HCT116 (cell line): ENCODE data around the gene RAPGEF6. TPM values are rescaled to one million over a fixed set of nuclear protein-coding genes. Genes with fewer than 3 reads are reported as not detected.

Experiments used
- ATAC-seq: fragments of 200-7000 bp; cut with Tn5 transposase; 2 replicates; pipeline ENCODE4 v1.9.1; 2020; ENCODE audit warnings: mild to moderate bottlenecking, moderate library complexity
- BruUV-seq: library from RNA; stranded (reverse); fragments of 400-500 nt; replicated peaks from 2 replicates; lab custom pipeline; 2021; lab: Mats Ljungman, UMichigan
- CTCF ChIA-PET: fragments of 300-600 bp; sonication (Branson Sonifier 250); formaldehyde crosslinking; loops from one replicate; lab custom pipeline; 2021; ENCODE audit warnings: antibody characterized with exemption; lab: Charles Lee
- POLR2A ChIA-PET: fragments of 300-600, 350-600 bp; sonication (Branson Sonifier 250); formaldehyde crosslinking; loops from one replicate; lab custom pipeline; 2021; ENCODE audit warnings: antibody characterized with exemption; lab: Charles Lee
- RAD21 ChIA-PET, 2 experiments: fragments of 300-600 bp; sonication (Branson Sonifier 250); formaldehyde crosslinking; loops; one replicate each; lab custom pipeline; 2023; ENCODE audit warnings: low total read pairs in 2 of 2; ENCODE audit not compliant: uncharacterized antibody in 2 of 2, unreplicated experiment in 2 of 2, low non-redundant PET in 1 of 2; lab: Charles Lee
- DNase-seq: peaks from one replicate; pipeline ENCODE4 v3.0.0-alpha.2; 2010; ENCODE audit warnings: low read depth, low spot score
- H2AFZ ChIP-seq: fragments of 200-600 bp; shearing (Covaris generic), sonication (generic); 2 replicates; pipeline ENCODE4 v1.6.1; 2017; ENCODE audit warnings: low read depth, mixed run types, mixed read lengths, antibody characterized with exemption, low read length; ENCODE audit not compliant: poor library complexity, severe bottlenecking
- H3K27ac ChIP-seq: 2 replicates; pipeline ENCODE4 v1.5.1; 2012; ENCODE audit warnings: low read depth, low read length
- H3K27me3 ChIP-seq: fragments of 200-600 bp; sonication (generic); 2 replicates; pipeline ENCODE4 v1.6.1; 2016; ENCODE audit warnings: mixed run types, low read length, mixed read lengths; ENCODE audit not compliant: insufficient read depth
- H3K36me3 ChIP-seq, 2 experiments: fragments of 200-500 bp in 1 of 2; fragments of 200-600 bp in 1 of 2; sonication (Bioruptor generic) in 1 of 2; sonication (generic) in 1 of 2; 2 replicates each; pipeline versions ENCODE4 v1.5.1 to v1.6.1; 2014 to 2016; ENCODE audit warnings: low read length in 2 of 2, inconsistent platforms in 1 of 2, mixed read lengths in 1 of 2, mixed run types in 1 of 2; ENCODE audit not compliant: insufficient read depth in 2 of 2, control insufficient read depth in 1 of 2
- H3K4me1 ChIP-seq, 2 experiments: fragments of 200-600 bp in 1 of 2; sonication (generic) in 1 of 2; 2 replicates each; pipeline versions ENCODE4 v1.5.1 to v1.6.1; 2012 to 2017; ENCODE audit warnings: low read length in 2 of 2, inconsistent platforms in 1 of 2, mild to moderate bottlenecking in 1 of 2, mixed read lengths in 1 of 2, mixed run types in 1 of 2, moderate library complexity in 1 of 2; ENCODE audit not compliant: insufficient read depth in 2 of 2, control insufficient read depth in 1 of 2
- H3K4me2 ChIP-seq: fragments of 200-600 bp; sonication (generic); 2 replicates; pipeline ENCODE4 v1.6.1; 2017; ENCODE audit warnings: mixed run types, low read length, mixed read lengths
- H3K4me3 ChIP-seq, 2 experiments: fragments of 200-600 bp in 1 of 2; sonication (generic) in 1 of 2; replicated peaks in 1 of 2; 2 replicates each; pipeline ENCODE4 v1.5.1; 2011 to 2016; ENCODE audit warnings: low read length in 2 of 2, control low read depth in 1 of 2, low read depth in 1 of 2, mild to moderate bottlenecking in 1 of 2, mixed read lengths in 1 of 2, mixed run types in 1 of 2
- H3K79me2 ChIP-seq: fragments of 200-600 bp; sonication (generic); 2 replicates; pipeline ENCODE4 v1.6.1; 2017; ENCODE audit warnings: mild to moderate bottlenecking, mixed run types, low read length, moderate library complexity, mixed read lengths; ENCODE audit not compliant: insufficient read depth
- H3K9ac ChIP-seq: fragments of 200-600 bp; sonication (generic); 2 replicates; pipeline ENCODE4 v1.6.1; 2016; ENCODE audit warnings: low read length, mixed read lengths
- H3K9me2 ChIP-seq: fragments of 200-600 bp; sonication (generic), shearing (Covaris generic); 2 replicates; pipeline ENCODE4 v1.6.1; 2017; ENCODE audit warnings: mixed run types, mild to moderate bottlenecking, moderate library complexity; ENCODE audit not compliant: insufficient read depth
- H3K9me3 ChIP-seq, 2 experiments: fragments of 200-500 bp in 1 of 2; fragments of 200-600 bp in 1 of 2; sonication (Bioruptor generic) in 1 of 2; sonication (generic) in 1 of 2; 2 replicates each; pipeline ENCODE4 v1.6.1; 2014 to 2017; ENCODE audit warnings: low read length in 2 of 2, mixed read lengths in 2 of 2, inconsistent platforms in 1 of 2, low read depth in 1 of 2, mild to moderate bottlenecking in 1 of 2, mixed run types in 1 of 2, moderate library complexity in 1 of 2; ENCODE audit not compliant: control insufficient read depth in 1 of 2, insufficient read depth in 1 of 2
- H4K20me1 ChIP-seq: fragments of 200-600 bp; sonication (generic), shearing (Covaris generic); 2 replicates; pipeline ENCODE4 v1.6.1; 2017; ENCODE audit warnings: mixed run types, mild to moderate bottlenecking, moderate library complexity; ENCODE audit not compliant: insufficient read depth
- CEBPB ChIP-seq: IDR thresholded peaks from 2 replicates; pipeline ENCODE4 v1.6.1; 2012; ENCODE audit warnings: low read depth
- CTCF ChIP-seq, 3 experiments: fragments of 200-600 bp in 1 of 3; sonication (generic) in 1 of 3; IDR thresholded peaks in 2 of 3; conservative IDR thresholded peaks in 1 of 3; 2 replicates each; pipeline ENCODE4 v1.5.1; 2012 to 2017; ENCODE audit warnings: low read depth in 2 of 3, low read length in 2 of 3, antibody characterized with exemption in 1 of 3, borderline replicate concordance in 1 of 3, control low read depth in 1 of 3, mild to moderate bottlenecking in 1 of 3, mixed read lengths in 1 of 3, mixed run types in 1 of 3, moderate library complexity in 1 of 3; ENCODE audit not compliant: insufficient read depth in 1 of 3
- EGR1 ChIP-seq: IDR thresholded peaks from 2 replicates; pipeline ENCODE4 v1.6.1; 2012; ENCODE audit warnings: low read depth
- ELF1 ChIP-seq: IDR thresholded peaks from 2 replicates; pipeline ENCODE4 v1.6.1; 2012; ENCODE audit warnings: low read depth, borderline replicate concordance
- MAX ChIP-seq: IDR thresholded peaks from 2 replicates; pipeline ENCODE4 v1.6.1; 2012
- POLR2AphosphoS5 ChIP-seq: IDR thresholded peaks from 2 replicates; pipeline ENCODE4 v1.6.1; 2011; ENCODE audit warnings: mild to moderate bottlenecking, low read depth, low read length, moderate library complexity
- REST ChIP-seq: IDR thresholded peaks from 2 replicates; pipeline ENCODE4 v1.6.1; 2012; ENCODE audit warnings: low read depth
- SP1 ChIP-seq: IDR thresholded peaks from 2 replicates; pipeline ENCODE4 v1.6.1; 2012; ENCODE audit warnings: low read depth
- TCF7L2 ChIP-seq: IDR thresholded peaks from 2 replicates; pipeline ENCODE4 v1.7.0; 2011; ENCODE audit warnings: borderline replicate concordance, inconsistent platforms; ENCODE audit not compliant: insufficient read depth, insufficient read length; ENCODE audit errors: extremely low read depth
- ZNF274 ChIP-seq: fragments of 200-500 bp; sonication (Bioruptor generic); IDR thresholded peaks from 2 replicates; pipeline ENCODE4 v1.6.1; 2014; ENCODE audit warnings: mild to moderate bottlenecking, low read depth, low read length, inconsistent platforms
- intact Hi-C: fragments of 100-400 bp; cut with micrococcal nuclease; formaldehyde crosslinking; loops from 2 replicates; pipeline ENCODE4 v1.10.0; 2022
- total RNA-seq: library from RNA; stranded (reverse); gene quantifications from one replicate; pipeline ENCODE4 v1.2.1, GENCODE V29; 2021; ENCODE audit not compliant: unreplicated experiment
- TF ChIP-seq, protein P1 (sequence below): IDR thresholded peaks from 2 replicates; pipeline ENCODE4 v1.6.1; 2012

Gene RAPGEF6
- total RNA-seq, 1 experiment from 2014 or later, result 18.4 TPM

- Histone ChIP-seq H3K4me2 (no peak overlapping the region), H3K9me2 (no peaks in the 10 kb centered on the region), H3K9me3 (no peaks in the 10 kb centered on the region), H2AFZ (no peak overlapping the region), H3K4me3 (no peak overlapping the region), H4K20me1 (no peaks in the 10 kb centered on the region), H3K36me3 (peaks cover 2 to 4% of the 10 kb centered on the region in 2 experiments; a peak in 1 of 4 replicates), H3K4me1 (no peaks in the 10 kb centered on the region), H3K27me3 (no peaks in the 10 kb centered on the region), H3K9ac (no peak overlapping the region), H3K79me2 (no peaks in the 10 kb centered on the region), H3K27ac (no peak overlapping the region)
- ChIA-PET RAD21 (no interaction called here), CTCF (no interaction called here), POLR2A (no interaction called here)
- intact Hi-C loops, result no loop called here
- BruUV-seq, result no TSS peak
- no peak for ATAC-seq
- no peak for DNase-seq
- TF ChIP-seq SP1, result no peak
- TF ChIP-seq EGR1, result no peak
- TF ChIP-seq CTCF (IDR thresholded peaks at IDR 0.05 in 2 of 3, conservative IDR thresholded peaks at IDR 0.05 in 1 of 3; ENCODE audit: borderline replicate concordance in 1 of 3, insufficient read depth in 1 of 3, low read depth in 2 of 3, low read length in 2 of 3), result no peak
- TF ChIP-seq ELF1, result no peak
These were observed 172.6 kb downstream of the RAPGEF6 start for GRCh38 chr5:131462454-131462853.

DNA sequence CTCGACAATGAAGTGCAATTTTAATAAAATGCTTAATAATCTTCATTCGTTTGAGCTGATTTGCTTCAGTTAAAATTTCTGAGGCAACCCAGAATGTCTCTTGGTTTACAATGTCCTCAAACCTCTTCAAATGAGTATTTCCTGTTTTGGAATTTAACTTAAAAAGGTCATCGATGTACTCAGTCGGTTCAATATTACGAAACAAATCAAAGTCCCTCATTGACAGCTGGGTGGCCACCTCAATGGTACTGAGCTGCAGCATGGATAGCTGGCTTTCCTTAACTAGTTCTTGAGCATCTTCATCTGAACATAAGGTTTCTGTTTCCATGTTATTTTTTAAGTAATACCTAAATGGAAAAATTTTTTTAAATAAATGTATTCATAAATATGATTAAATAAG, 173.3 kb downstream of the RAPGEF6 start:
- intact Hi-C loops, result no loop called here
- POLR2A ChIA-PET, result no interaction called here
- H3K4me2 ChIP-seq, result no peak overlapping the region
- TF ChIP-seq TCF7L2 (no peak), POLR2AphosphoS5 (no peak), REST (no peak), MAX (no peak), CEBPB (no peak), CTCF (IDR thresholded peaks at IDR 0.05 in 2 of 3, conservative IDR thresholded peaks at IDR 0.05 in 1 of 3; ENCODE audit: borderline replicate concordance in 1 of 3, insufficient read depth in 1 of 3, low read depth in 2 of 3, low read length in 2 of 3) (no peak), ZNF274 (no peak), EGR1 (no peak)
- TF ChIP-seq, protein P1, sequence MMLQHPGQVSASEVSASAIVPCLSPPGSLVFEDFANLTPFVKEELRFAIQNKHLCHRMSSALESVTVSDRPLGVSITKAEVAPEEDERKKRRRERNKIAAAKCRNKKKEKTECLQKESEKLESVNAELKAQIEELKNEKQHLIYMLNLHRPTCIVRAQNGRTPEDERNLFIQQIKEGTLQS, result no peak

More for the DNA sequence above, 173.3 kb downstream of the RAPGEF6 start:
- peaks cover 2 to 4% of the 10 kb centered on the region in 2 experiments; a peak in 1 of 4 replicates for H3K36me3 ChIP-seq
- no peak overlapping the region for H3K4me3 ChIP-seq
- no peaks in the 10 kb centered on the region for H4K20me1 ChIP-seq
- DNase-seq, result no peak
- RAD21 ChIA-PET, result no interaction called here
- no peak overlapping the region for H3K27ac ChIP-seq
- H3K9me2 ChIP-seq, result no peaks in the 10 kb centered on the region
- no peaks in the 10 kb centered on the region for H3K4me1 ChIP-seq
- no peak overlapping the region for H3K9ac ChIP-seq
- H3K79me2 ChIP-seq, result no peaks in the 10 kb centered on the region
- no peak for ATAC-seq
- H2AFZ ChIP-seq, result no peak overlapping the region
- no peaks in the 10 kb centered on the region for H3K27me3 ChIP-seq
- CTCF ChIA-PET, result no interaction called here
- H3K9me3 ChIP-seq, result no peaks in the 10 kb centered on the region
- no TSS peak for BruUV-seq
